ENCODE measurements around the gene SEPTIN5.

DNA sequence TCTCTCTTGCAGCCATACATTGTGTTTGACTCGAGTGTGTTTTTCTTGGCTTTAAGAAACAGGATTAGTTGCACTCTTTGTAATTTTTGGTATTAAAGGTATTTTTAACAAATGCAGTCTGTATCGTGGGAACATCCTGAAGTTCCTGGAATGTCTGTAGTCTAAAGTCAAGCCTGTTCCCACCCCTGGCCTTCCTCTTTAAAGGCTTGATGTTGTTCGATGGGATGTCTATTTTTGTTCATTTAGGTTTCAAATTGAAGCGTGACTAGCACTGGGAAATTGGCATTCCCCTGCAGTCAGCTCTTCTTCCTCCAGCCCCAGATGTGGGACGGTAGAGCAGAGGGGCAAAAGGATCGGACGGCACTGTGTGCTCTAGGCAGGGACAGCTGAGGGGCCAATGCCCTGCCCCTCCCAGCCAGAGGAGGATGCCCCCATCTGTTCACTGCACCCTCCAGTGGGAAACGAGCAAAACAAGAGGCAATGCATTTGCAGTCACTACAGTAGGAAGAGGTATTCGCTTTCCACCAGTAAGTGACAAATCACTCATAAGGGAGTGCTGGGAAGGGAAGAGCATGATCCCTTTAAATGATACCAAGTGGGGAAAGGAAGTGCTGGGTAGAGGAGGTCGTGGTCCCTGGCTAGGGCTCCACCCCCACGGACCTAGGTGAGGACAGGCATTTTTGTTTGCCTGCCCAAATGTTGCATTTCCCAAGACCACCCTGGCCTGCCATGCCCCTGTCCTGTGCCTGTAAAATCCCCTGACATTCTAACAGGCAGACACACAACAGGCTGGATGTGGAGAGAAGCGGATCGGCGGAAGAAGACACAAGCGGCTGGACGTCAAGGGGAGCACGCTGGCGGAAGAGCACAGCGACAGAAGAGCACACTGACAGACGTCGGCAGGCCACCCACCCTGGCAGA lies 47.4 kb upstream of the SEPTIN5 start:
- no peak for TF ChIP-seq EP300 (IDR thresholded peaks at IDR 0.05)
- TF ChIP-seq CTCF (IDR thresholded peaks at IDR 0.05) = no peak

Measured in gastroesophageal sphincter (tissue), 3 donors.